Dermis blood vessel endothelial cell (primary cell): Measurements from ENCODE around the gene RAB3C. TPM values are rescaled to one million over a fixed set of nuclear protein-coding genes. Genes with fewer than 3 reads are reported as not detected.

ENCODE experiments used
- DNase-seq: peaks from one replicate; pipeline ENCODE4 v3.0.0; 2010
- total RNA-seq: library from RNA; depleted of rRNA; stranded (reverse); fragments of >200 nt; gene quantifications from 2 replicates; pipeline ENCODE4 v1.2.3, GENCODE V29; 2014

The RAB3C gene
- total RNA-seq, 1 donor from 2014 or later = 0.17 TPM

DNA sequence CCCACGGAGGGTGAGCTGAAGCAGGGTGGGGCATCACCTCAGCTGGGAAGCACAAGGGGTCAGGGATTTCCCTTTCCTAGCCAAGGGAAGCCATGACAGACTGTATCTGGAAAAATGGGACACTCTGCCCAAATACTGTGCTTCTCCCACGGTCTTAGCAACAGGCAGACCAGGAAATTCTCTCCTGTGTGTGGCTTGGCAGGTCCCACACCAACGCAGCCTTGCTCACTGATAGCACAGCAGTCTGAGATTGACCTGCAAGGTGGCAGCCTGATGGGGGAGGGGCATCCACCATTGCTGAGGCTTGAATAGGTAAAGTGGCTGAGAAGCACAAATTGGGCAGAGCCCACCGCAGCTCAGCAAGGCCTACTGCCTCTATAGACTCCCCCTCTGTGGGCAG, 23.2 kb downstream of the RAB3C start:
- no peak for DNase-seq

DNA sequence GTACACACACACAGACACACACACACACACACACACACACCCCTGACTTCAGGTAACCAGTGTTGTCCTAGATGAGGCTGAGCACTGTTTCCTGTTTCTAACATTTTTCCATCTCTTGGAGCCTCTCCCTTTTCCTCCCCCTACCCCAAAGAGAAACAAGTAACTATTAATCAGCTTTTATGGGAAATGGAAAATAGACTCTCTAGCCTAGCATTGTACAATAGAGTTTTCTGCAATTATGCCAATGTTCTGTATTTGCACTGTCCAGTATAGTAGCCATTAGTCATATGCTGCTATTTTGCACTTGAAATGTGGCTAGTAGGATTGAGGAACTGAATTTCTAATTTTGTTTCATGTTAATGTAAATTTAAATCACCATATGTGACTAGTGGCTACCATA, 33.1 kb downstream of the RAB3C start:
- peak; percentile 32 for DNase-seq

DNA sequence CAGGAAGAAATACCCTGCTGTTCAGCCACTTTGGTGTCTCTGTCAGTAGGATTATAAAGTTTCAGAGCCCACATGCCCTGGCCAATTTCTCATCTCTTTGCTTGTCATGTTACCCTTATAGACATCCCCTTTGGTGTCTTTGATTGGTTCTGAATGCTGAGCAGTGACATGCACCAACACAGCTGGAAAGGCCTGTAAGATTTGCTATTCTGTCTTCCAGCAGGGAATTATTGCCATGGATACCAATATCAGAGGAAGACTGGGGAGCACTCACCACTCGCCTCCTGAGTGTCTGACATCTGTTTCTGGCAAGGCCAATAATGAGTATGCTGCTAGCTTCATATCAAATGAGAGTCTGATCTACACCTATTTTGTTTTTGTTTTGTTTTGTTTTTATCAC, 34.4 kb downstream of the RAB3C start:
- no peak for DNase-seq

DNA sequence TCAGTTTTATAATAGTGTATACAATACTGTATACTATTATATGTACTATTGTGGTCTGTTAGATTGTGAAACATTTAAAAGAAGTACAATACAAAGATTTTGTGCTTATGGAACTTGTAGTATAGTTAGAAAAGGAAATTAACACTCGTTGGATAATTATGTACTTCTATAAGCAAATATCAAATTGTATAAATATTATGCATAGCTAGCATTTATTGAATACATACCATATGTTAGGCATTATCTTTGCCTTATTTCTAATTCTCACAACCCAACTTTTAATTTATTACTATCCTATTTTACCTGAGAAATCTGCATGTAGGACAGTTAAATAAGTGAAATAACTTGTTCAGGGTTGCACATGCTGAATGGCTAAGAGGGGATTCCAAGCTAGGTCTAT, 37.5 kb downstream of the RAB3C start:
- no peak for DNase-seq

DNA sequence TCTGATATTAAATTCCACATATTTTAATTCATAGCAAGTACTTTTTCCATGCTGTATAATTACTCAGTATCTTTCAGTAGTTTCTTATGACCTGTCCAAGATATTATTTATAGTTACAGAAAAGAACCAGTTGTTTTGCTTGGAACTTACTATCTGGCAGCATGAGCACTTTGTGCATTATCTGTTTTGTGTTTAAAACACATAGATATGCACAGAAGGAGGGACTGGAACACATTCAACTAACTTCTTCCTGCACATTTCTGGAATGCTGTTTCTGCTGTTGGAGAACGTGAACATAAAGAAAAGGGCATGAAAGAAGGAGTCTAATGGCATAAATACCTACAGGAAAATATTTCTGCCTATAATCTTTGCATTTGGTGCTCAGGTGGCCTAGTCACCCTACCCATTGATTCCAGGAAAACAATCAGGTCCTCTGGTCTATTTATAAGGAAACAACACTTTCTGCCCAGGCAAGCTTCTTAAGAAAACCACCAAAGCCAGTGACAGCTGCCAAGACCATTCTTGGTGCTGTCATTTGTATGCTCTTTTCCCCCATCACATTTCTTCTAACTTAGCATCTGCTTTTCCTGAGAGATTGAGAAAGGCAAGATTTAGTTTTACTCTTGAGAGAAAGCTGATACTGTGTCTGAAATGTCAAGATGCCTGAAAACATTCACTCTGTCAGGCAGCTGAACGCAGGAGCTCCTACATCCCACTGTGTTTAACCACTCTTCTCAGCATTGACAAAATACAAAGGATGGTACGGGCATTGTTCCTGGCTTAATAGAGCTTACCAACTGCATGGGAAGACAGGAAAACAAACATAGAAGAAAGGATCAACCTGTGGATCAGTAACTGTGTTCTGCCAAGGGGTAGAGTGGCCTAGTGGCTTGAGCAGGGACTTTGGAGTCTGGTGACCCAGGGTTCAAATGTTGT, 40.3 kb downstream of the RAB3C start:
- DNase-seq = no peak

DNA sequence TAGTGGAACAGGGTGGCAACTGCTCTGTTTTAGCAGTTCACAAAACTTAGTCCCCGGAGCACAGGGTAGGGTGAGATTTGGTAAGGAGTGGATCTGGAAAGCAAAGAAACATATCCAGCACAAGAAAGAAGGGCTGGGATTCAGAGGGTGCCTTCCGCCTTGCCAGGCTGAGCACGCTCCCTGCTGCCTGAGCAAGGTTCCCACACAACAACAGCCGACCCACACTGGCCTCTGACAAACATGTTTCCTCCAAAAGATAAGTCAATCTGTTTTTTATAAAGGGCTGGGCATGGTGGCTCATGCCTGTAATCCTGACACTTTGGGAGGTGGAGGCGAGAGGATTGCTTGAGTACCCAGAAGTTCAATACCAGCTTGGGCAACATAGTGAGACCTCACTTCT, 45.8 kb downstream of the RAB3C start:
- peak; percentile 48 for DNase-seq

DNA sequence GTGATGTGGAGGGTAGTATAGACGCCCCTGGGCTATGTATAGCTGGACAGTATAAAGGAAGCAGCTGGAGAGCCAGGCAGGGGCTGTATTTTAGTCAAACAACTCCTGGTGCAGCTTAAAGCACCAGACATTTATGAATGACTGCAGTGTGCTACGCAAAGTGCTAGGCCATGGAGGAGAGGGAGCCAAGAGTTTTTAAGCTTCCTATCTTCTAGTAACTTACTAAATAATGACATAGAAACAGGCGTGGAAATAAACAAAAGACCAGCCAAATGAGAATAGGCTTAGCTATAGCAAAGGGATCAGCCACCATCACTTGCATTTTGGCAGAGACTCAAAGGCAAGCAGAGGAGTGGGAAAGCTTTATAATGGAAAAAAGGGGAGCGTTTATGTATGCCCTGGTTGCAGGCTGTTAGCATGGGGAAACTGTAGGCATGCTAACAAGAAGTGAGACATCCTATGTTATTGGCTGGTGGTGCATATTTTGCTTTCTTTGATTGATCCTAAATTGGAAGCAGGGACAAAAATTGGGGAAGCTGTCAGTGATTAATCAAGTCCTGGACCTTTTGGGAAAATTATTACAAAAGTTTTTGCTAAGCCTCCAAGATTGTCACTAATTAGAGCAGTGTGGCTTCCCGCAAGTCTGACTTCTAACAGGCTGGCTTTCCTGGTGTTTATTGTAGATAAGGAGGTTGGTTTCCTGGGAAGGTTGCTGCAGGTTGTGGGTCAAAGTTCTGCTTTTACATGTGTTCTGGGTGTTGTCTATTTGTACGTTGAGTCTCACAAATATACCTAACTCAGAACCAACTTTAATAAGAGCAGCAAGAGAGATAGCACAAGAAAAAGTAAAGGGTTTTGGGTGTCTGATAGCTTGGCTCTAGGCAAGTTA, 46.6 kb downstream of the RAB3C start:
- DNase-seq = peak; percentile 81

DNA sequence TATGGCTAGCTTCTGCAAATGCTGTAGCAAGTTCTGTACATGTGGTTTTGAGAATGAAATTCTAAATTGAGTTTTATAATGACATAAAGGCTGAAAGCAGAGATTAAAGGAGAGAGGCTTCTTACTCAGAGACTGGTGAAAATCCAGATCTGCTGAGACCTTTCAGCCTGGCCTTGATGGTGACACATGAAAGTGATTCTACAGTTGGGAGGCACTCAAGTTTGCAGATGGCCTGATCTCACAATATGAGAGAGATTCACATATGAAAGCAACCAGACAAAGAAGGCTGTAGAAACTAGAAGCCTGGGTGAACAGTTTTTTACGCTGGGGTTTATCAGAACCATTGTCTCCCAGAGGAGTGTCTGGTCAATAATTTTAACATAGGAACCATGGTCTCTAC, 49.0 kb downstream of the RAB3C start:
- no peak for DNase-seq

DNA sequence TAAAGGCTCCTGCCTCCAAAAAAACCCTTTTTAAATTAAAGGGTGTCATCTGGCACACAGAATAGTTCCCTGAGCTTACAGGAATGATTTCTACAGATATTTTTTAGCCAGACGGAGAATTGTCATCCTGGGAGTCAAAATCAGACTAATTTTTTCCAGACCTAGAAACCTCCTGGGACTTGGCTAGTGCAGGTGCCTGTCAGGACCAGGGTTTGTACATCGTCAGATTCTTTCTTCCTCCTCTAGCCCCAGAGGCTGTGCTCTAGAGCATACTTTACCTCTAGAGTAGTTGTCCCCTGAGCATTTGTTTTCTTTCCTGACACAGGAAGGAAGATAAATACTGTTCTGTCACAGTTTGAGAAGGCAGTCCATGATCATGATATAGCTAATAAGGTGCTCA, 52.5 kb downstream of the RAB3C start:
- no peak for DNase-seq

DNA sequence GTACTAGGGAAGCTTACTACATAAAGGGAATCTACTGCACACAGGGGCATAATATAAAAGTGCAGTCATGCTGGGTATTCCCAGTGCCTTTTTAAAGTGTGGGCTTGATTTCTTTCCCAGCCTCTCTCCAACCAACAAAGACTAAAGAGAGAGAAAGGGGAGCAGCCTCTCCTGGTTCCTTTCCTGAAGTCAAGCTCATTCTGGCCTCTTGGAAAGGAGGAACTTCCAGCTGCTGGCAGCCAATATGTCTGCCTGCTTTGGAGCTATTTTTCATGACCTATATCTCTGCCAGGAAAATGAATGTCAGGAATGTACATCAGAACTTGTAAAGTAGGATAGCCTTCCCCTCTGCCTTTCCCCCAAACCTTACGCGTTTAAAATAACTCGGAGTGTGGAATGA, 57.1 kb downstream of the RAB3C start:
- no peak for DNase-seq

DNA sequence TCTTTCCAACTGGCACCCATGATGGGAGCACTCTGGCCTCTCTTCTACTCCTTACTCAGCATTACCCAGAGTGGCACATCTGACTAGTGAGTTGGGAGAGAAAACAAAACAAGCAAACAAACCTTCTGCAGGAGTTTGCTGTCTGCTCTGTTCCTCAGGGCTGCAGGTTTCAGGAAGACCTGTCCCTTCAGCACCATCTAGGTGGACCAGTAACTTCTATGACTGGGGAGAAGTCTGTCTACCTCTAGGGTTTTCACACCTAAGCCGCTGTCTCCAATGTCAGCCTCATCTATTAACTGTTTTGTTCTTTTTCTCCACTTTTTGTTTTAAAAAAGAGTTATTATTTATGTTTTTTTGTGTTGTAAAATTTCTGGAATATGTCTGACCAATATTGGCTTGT, 58.7 kb downstream of the RAB3C start:
- DNase-seq = no peak

DNA sequence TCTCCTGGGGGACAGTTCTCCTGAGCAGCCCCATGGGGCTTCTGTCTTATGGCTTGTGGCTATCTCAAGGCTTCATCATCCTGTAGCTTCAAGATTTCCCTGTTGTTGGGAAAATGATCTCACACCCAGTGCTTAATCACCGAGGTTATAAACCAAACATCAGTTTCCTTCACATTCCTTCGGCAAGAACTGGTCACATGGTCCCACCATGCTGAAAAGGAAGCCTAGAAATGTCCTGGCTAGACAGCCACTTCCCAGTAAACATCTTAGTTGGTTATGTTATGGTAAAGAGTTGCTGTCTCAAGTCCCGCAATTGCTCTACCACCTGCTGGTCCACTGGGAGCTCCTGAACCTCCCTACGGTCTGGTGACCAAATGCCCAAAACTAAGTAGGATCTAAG, 66.0 kb downstream of the RAB3C start:
- peak; percentile 93 for DNase-seq

DNA sequence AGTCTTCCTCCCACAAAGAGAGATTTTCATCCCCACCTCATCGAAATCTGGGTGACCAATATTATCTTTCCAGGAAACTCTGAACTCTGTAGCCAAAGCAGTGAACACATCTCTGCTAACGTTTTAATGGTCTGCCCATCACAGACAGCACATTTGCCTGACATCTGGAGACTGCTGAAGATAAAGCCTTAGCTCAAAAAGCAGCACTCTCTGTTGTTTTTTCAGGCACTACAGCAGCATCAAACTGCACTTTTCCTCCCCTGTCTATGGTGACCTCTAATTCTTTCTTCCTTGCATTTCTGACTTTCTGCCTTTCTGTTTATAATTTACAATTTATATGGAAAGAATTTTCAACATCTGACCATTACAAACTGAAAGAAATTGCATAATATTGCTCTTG, 66.8 kb downstream of the RAB3C start:
- DNase-seq = no peak

DNA sequence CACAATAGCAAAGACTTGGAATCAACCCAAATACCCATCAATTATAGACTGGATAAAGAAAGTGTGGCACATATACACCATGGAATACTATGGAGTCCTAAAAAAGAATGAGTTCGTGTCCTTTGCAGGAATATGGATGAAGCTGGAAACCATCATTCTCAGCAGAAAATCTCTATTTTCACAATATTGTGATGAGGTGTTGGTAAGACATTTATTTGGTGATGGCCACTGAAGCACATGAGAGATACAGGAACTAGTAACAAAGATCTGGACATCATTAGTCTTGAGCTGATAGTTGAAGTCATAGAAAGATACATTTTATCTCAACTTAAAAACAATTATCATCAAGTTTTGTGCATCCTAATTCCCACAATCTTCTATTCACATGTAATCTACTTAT, 70.6 kb downstream of the RAB3C start:
- no peak for DNase-seq

DNA sequence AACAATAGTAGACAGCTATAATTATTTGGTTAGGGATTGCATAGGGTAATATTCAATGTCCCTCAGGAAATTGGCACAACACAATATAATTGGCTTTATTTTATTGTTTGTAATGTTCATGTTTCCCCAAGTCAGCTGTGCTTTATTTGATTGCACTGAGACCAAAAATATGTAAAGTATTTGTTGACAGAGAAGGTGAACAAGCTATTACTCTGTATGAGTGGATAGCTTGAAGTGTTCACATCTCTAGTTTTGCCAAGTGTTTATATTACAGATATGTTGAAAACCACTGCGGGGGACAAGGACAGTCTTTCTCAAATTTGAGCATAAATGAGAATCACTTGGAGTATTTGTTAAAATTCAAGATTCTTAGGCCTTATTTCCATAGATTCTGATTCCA, 83.3 kb downstream of the RAB3C start:
- no peak for DNase-seq

DNA sequence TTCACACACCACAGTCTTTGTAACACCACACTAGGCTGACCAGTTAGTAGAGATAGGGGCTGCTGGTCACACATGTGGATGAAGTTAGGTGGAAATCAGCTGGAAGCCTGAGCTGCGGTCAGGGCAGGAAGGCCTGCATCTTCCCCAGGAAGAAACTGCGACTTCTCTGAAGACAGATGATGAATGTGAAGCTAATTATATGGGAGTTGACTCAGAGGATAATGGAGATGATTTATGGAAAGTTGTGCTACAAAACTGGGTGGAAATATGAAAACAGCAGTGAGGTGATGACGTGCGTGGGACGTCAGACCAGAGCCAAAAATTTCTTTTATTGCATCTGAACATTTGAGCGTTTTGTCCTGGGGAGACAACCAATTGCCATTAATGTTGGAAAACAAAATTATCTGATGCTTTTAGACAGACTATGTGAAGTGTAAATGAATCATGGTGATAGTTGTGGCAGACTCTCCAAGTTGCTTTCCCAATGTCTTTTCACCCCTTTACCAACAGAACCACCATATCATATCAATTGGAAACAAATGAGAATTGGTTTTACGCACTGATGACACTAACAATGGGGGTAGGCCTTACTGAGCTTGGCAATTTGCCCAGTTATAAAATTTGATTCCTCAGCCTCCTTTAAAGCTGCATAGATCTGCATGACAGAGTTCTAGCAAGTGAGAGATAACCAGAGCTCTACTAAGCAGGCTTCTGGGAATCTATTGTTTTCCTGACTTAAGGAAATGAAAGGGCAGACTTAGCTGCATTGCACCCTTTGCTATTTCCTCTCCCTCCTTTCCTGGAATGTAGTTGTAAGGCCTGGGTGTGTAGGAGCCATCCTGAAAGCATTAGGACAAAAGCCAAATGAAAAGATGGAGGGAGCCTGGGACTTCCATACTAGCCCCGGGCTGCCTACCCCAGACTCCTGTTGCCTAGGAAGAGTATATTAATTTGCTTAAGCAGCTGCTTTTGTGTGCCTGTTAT, 84.0 kb downstream of the RAB3C start:
- DNase-seq = peak; percentile 97

DNA sequence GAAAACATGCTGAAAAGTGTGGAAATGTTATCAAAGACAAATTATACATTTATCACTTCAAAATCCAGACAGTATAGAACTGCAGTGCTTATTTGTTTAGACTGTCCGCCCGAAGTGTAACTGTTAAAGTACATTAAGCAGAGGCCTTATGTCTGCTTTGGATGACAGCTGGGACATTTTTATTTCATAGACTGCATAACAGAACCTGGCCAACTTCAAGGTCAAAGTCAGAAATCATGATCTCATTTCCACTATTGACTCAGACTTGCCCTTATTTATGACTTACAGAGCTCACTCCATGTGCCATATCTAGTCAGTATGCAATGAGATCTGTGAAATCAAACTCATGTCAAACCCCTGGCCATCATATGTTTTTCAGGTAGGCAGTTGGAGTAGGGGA, 87.7 kb downstream of the RAB3C start:
- DNase-seq = peak; percentile 71

DNA sequence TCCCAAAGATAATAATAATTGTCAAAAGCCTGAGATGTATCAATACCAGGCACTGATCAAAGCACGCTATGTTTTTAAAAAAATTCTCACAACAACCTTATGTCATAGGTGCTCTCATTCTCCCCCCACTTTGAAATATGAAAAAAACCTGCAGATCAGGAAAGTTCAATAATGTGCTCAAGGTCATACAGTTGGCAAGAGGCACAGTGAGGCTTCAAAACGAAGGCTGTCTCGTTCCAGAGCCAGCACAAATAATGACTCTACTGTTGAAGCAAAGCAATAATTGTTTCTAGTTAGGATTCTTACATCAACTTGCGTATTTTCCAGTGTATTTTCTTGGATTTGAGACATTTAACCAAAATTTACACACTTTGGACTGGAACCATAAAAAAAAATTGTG, 88.3 kb downstream of the RAB3C start:
- DNase-seq = no peak

DNA sequence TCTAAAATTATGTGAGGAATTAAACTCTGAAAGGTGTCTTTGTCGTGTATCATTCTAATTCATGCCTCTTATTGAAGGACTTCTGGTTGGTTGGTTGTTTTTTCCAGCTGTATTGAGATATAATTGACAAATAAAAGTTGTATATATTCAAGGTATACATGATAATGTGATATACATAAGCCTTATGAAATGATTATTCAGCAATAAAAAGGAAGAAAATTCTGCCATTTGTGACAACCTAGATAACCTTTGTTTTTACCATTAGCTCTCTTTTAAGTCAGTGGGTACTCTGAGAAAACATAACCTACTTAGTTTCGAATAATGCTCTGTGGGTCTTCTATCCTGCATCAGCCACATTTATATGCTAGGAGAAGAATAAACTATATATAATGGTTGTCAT, 89.6 kb downstream of the RAB3C start:
- no peak for DNase-seq

DNA sequence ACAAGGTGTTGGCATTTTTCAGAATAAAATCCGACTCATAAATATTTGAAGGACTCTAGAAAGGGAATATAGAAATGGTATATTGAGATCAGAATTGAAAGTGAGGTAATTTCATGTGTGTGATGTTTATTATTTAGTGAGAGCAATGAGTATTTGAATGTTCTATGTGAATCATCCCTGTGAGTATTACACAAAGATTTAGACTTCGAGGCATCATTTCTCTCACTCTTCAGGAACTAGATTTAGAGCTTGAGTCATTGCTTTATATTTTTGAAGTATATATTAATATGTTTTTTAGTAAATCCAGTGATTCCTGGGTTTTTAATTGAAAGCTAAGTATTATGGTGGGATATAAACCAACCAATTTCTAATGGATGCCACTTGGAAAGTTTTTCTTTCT, 91.2 kb downstream of the RAB3C start:
- no peak for DNase-seq

DNA sequence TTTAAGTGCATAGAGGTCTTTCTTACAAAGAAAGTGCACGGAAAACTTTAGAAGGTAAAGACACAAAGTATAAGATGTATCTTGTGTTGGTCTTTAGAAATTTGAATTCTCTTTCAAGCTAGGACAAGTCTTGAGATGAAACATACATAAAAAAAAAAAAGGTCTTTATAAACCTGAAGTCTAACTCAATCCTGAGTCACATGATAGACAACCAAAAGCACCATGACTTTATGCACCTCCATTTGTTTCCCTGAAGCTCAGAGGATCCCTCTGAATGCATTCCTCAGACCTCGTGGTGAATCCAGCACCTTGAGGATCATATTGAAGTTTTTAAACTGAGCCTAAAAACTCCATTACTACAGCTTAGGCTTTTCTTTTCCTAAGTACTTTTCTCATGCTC, 91.8 kb downstream of the RAB3C start:
- no peak for DNase-seq

DNA sequence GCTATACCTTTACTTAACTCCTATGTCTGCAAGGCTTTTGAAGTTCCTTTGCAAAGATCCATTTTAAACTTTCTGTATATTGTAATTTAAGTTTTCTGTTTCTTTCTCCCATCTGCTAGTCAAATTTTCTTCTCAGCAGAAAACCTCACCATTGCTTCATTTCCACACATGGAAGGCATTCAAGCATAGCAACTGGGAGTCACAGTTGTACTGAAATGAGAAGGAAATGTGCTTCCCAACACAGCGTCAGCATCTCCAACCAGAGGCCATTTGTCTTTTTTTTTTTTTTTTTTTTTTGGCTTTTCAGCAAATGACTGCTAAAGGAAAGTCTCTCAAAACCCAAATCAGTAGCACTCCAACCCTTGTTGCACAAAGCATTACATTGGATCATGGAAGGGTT, 92.5 kb downstream of the RAB3C start:
- DNase-seq = no peak

DNA sequence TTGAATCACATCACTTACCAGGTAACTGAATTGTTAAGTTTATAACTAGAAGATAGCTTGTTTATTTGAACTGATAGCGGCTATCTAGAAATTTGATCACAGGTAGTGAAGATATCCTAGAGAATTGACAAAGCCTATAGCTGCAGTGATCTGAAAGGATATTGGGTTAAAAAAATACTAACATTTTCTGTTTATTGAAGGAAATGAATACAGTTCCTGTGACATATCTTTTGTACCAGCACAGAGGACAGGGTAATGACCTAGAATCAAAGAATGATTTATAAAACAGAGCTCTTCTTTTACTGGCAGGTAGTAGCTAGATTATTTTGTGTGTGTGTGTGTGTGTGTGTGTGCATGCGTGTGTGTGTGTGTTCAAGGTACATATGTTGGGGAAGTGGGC, 94.8 kb downstream of the RAB3C start:
- DNase-seq = peak; percentile 51
